Measurements from ENCODE around the gene LCN1. TPM values are rescaled to one million over a fixed set of nuclear protein-coding genes. Genes with fewer than 3 reads are reported as not detected.

LCN1 gene
- total RNA-seq, 5 donors from 2014 or later (not counting 1 experiment from before 2014, with no cell fraction given) = not detected

DNA sequence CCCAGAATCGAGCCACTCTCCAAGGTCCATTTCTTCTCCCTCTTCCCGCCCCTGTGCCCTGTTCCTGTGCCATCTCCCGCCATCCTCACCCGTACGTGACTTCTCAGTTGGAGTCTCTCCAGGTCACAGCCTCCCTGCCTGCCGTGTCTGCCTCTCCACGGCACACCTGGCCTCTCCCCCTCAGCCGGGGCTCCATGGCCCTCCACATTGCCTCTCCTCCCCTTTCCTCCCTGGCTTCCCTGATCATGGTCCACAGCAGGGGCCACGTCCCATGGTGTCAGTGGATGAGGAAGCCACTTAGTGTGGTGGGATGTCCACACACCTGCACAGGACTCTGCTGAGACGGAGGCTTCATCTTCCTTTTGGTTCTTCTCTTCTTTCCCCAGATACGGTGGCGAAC, 42.6 kb downstream of the LCN1 start:
- Mint-ChIP-seq H3K4me3 (no peak overlapping the region), H3K27me3 (peaks cover 13 to 39% of the 10 kb centered on the region in 2 donors), H3K4me1 (no peaks in the 10 kb centered on the region), H3K9me3 (peaks cover under 1 to 1% (median under 1%) of the 10 kb centered on the region in 3 donors), H3K36me3 (no peaks in the 10 kb centered on the region), H3K27ac (peak overlapping the region in 1 of 2 donors; percentile 19)
- Histone ChIP-seq H3K9me3 (no peaks in the 10 kb centered on the region), H3K27me3 (replicated peaks in 1 of 2; ENCODE audit: control insufficient read depth in 2 of 2, extremely low read depth in 1 of 2, insufficient read depth in 2 of 2, low read length in 1 of 2) (peaks cover 0 to 50% of the 10 kb centered on the region in 2 experiments), H3K27ac (ENCODE audit: low read length) (no peak overlapping the region), H3K4me1 (ENCODE audit: control insufficient read depth in 1 of 2, extremely low read depth in 1 of 2, insufficient read depth in 2 of 2, low read length in 2 of 2) (no peaks in the 10 kb centered on the region), H3K36me3 (ENCODE audit: control insufficient read depth in 2 of 2, extremely low read depth in 1 of 2, insufficient read depth in 1 of 2, low read length in 1 of 2) (no peaks in the 10 kb centered on the region), H3K4me3 (ENCODE audit: control insufficient read depth in 1 of 2, extremely low read depth in 1 of 2, low read length in 1 of 2) (no peak overlapping the region)
- POLR2A ChIA-PET = no interaction called here
- DNase-seq (peak in 1 of 35 experiments; percentile 16), ATAC-seq (replicated peaks in 1 of 4) (no peak)
- 78% methylated on average over 7 of the region's 12 CpGs for WGBS (ENCODE audit: insufficient coverage)
- CTCF ChIA-PET = no interaction called here

DNA sequence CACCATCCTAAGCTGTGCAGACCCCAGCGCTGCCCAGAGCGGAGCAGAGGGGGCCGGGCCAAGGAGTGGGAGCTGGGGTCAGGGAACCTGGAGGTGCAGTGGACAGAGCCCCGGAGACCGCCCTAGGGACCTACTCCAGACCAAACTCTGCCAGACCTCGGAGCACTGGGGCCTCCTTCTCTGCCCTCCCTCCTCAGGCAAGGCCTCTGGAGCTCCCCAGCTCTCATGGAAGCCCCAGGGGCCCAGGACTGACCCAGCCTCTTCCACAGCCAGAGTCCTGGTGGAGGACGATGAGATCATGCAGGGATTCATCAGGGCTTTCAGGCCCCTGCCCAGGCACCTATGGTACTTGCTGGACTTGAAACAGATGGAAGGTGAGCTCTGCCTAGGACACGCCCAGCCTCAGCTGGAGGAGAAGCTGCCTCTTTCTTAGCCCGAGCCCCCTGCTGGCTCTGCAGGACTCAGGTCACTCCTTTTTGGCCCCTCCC, 43.9 kb downstream of the LCN1 start:
- Mint-ChIP-seq H3K4me3 (no peak overlapping the region), H3K27ac (no peak overlapping the region), H3K27me3 (peaks cover 19 to 30% of the 10 kb centered on the region in 2 donors), H3K4me1 (no peaks in the 10 kb centered on the region), H3K36me3 (no peaks in the 10 kb centered on the region), H3K9me3 (peaks cover 8 to 9% (median 9%) of the 10 kb centered on the region in 3 donors)
- no peak overlapping the region for H3K4me3 ChIP-seq (ENCODE audit: control insufficient read depth in 1 of 2, extremely low read depth in 1 of 2, low read length in 1 of 2)
- H3K27ac ChIP-seq (ENCODE audit: low read length) = no peak overlapping the region
- H3K9me3 ChIP-seq = no peaks in the 10 kb centered on the region
- CTCF ChIA-PET = no interaction called here
- no peaks in the 10 kb centered on the region for H3K36me3 ChIP-seq (ENCODE audit: control insufficient read depth in 2 of 2, extremely low read depth in 1 of 2, insufficient read depth in 1 of 2, low read length in 1 of 2)
- peak in 1 of 35 experiments; percentile 12 for DNase-seq
- no peaks in the 10 kb centered on the region for H3K4me1 ChIP-seq (ENCODE audit: control insufficient read depth in 1 of 2, extremely low read depth in 1 of 2, insufficient read depth in 2 of 2, low read length in 2 of 2)
- no peak for ATAC-seq (replicated peaks in 1 of 4)
- H3K27me3 ChIP-seq (replicated peaks in 1 of 2; ENCODE audit: control insufficient read depth in 2 of 2, extremely low read depth in 1 of 2, insufficient read depth in 2 of 2, low read length in 1 of 2) = peaks cover 0 to 47% of the 10 kb centered on the region in 2 experiments
- 75% methylated on average over 5 of the region's 9 CpGs for WGBS (ENCODE audit: insufficient coverage)
- POLR2A ChIA-PET = no interaction called here

- WGBS (ENCODE audit: insufficient coverage) = 83% methylated on average over 7 of the region's 8 CpGs
- H3K4me3 Mint-ChIP-seq = no peak overlapping the region
- POLR2A ChIA-PET = no interaction called here
- no peaks in the 10 kb centered on the region for H3K4me1 Mint-ChIP-seq
- H3K36me3 ChIP-seq (ENCODE audit: control insufficient read depth in 2 of 2, extremely low read depth in 1 of 2, insufficient read depth in 1 of 2, low read length in 1 of 2) = no peaks in the 10 kb centered on the region
- H3K27ac ChIP-seq (ENCODE audit: low read length) = no peak overlapping the region
- H3K4me1 ChIP-seq (ENCODE audit: control insufficient read depth in 1 of 2, extremely low read depth in 1 of 2, insufficient read depth in 2 of 2, low read length in 2 of 2) = no peaks in the 10 kb centered on the region
- H3K9me3 ChIP-seq = no peaks in the 10 kb centered on the region
- CTCF ChIA-PET = no interaction called here
- no peak overlapping the region for H3K4me3 ChIP-seq (ENCODE audit: control insufficient read depth in 1 of 2, extremely low read depth in 1 of 2, low read length in 1 of 2)
- ATAC-seq (replicated peaks in 1 of 4) (no peak), DNase-seq (no peak)
- peaks cover 8 to 9% (median 9%) of the 10 kb centered on the region in 3 donors for H3K9me3 Mint-ChIP-seq
- peaks cover 17 to 30% of the 10 kb centered on the region in 2 donors for H3K27me3 Mint-ChIP-seq
- H3K36me3 Mint-ChIP-seq = no peaks in the 10 kb centered on the region
- H3K27ac Mint-ChIP-seq = no peak overlapping the region
- peaks cover 0 to 47% of the 10 kb centered on the region in 2 experiments for H3K27me3 ChIP-seq (replicated peaks in 1 of 2; ENCODE audit: control insufficient read depth in 2 of 2, extremely low read depth in 1 of 2, insufficient read depth in 2 of 2, low read length in 1 of 2)
Observed at GRCh38 chr9:135565636-135566035, 44.4 kb downstream of the LCN1 start.

GRCh38 chr9:135566552-135566951, 45.3 kb downstream of the LCN1 start:
- Histone ChIP-seq H3K9me3 (no peaks in the 10 kb centered on the region), H3K27me3 (replicated peaks in 1 of 2; ENCODE audit: control insufficient read depth in 2 of 2, extremely low read depth in 1 of 2, insufficient read depth in 2 of 2, low read length in 1 of 2) (peaks cover 0 to 42% of the 10 kb centered on the region in 2 experiments), H3K27ac (ENCODE audit: low read length) (no peak overlapping the region), H3K4me3 (ENCODE audit: control insufficient read depth in 1 of 2, extremely low read depth in 1 of 2, low read length in 1 of 2) (no peak overlapping the region), H3K36me3 (ENCODE audit: control insufficient read depth in 2 of 2, extremely low read depth in 1 of 2, insufficient read depth in 1 of 2, low read length in 1 of 2) (no peaks in the 10 kb centered on the region), H3K4me1 (ENCODE audit: control insufficient read depth in 1 of 2, extremely low read depth in 1 of 2, insufficient read depth in 2 of 2, low read length in 2 of 2) (no peaks in the 10 kb centered on the region)
- H3K9me3 Mint-ChIP-seq = peaks cover 8 to 9% (median 9%) of the 10 kb centered on the region in 3 donors
- ATAC-seq (replicated peaks in 1 of 4) = no peak
- no peak for DNase-seq
- H3K27me3 Mint-ChIP-seq = peaks cover 13 to 28% of the 10 kb centered on the region in 2 donors
- POLR2A ChIA-PET = no interaction called here
- no peak overlapping the region for H3K27ac Mint-ChIP-seq
- H3K36me3 Mint-ChIP-seq = no peaks in the 10 kb centered on the region
- CTCF ChIA-PET = interaction anchor here in 1 of 2 donors (0.7 kb wide), 1 partner anchor 25 kb away, joined by 3 read pairs; no protein-coding TSS in a partner anchor
- H3K4me3 Mint-ChIP-seq = no peak overlapping the region
- no peaks in the 10 kb centered on the region for H3K4me1 Mint-ChIP-seq
- 41% methylated on average over 4 of the region's 10 CpGs for WGBS (ENCODE audit: insufficient coverage)

DNA sequence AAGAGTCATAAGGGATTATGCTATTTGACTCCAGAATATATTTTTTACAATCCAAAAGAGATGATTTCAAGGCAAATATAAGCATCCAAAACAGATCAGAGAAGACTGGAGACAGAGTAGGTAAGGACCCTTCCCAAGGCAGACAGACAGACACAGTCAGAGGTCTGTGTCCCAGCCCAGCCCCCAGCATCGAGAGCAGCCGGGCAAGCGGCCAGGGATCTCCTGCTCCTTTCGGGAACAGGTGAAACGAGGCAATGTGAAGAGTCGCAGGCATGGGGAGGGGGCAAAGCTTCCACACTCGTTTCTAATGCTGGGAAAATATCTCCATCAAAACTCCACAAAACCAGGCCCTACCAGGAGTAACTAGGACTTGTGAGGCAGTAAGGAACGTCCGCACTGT, 46.1 kb downstream of the LCN1 start:
- peaks cover 0 to 34% of the 10 kb centered on the region in 2 experiments for H3K27me3 ChIP-seq (replicated peaks in 1 of 2; ENCODE audit: control insufficient read depth in 2 of 2, extremely low read depth in 1 of 2, insufficient read depth in 2 of 2, low read length in 1 of 2)
- ChIA-PET CTCF (interaction anchor here in 1 of 2 donors (0.7 kb wide), 1 partner anchor 25 kb away, joined by 3 read pairs; no protein-coding TSS in a partner anchor), POLR2A (no interaction called here)
- Mint-ChIP-seq H3K36me3 (no peaks in the 10 kb centered on the region), H3K4me3 (no peak overlapping the region), H3K9me3 (peaks cover 8 to 9% (median 9%) of the 10 kb centered on the region in 3 donors), H3K4me1 (no peaks in the 10 kb centered on the region), H3K27ac (no peak overlapping the region), H3K27me3 (peaks cover 13 to 28% of the 10 kb centered on the region in 2 donors)
- H3K4me3 ChIP-seq (ENCODE audit: control insufficient read depth in 1 of 2, extremely low read depth in 1 of 2, low read length in 1 of 2) = no peak overlapping the region
- H3K9me3 ChIP-seq = no peaks in the 10 kb centered on the region
- H3K36me3 ChIP-seq (ENCODE audit: control insufficient read depth in 2 of 2, extremely low read depth in 1 of 2, insufficient read depth in 1 of 2, low read length in 1 of 2) = no peaks in the 10 kb centered on the region
- no peaks in the 10 kb centered on the region for H3K4me1 ChIP-seq (ENCODE audit: control insufficient read depth in 1 of 2, extremely low read depth in 1 of 2, insufficient read depth in 2 of 2, low read length in 2 of 2)
- no peak for DNase-seq
- 68% methylated on average over 9 of the region's 9 CpGs for WGBS (ENCODE audit: insufficient coverage)
- ATAC-seq (replicated peaks in 1 of 4) = no peak
- H3K27ac ChIP-seq (ENCODE audit: low read length) = no peak overlapping the region

DNA sequence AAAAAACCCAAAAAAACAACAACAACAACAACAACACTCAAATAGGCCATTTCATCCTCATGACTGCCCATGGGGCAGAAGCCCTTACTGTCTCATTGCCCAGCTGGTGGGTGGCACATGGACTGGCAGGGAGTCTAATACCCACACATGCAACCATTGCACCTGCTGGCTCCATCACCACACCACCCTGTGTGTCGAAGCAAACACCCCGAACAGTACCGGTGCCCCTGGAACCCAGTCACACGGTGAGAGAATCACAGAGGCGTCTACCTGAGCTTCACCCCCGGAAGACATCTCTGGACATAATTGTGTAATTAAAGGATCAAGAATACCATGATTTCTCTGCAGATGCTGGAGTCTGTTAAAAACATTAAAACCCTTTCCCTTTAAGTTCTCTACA, 46.8 kb downstream of the LCN1 start:
- Mint-ChIP-seq H3K36me3 (no peaks in the 10 kb centered on the region), H3K4me1 (no peaks in the 10 kb centered on the region), H3K27ac (no peak overlapping the region), H3K4me3 (no peak overlapping the region), H3K9me3 (peaks cover 8 to 9% (median 9%) of the 10 kb centered on the region in 3 donors), H3K27me3 (peaks cover 13 to 24% of the 10 kb centered on the region in 2 donors)
- Histone ChIP-seq H3K27me3 (replicated peaks in 1 of 2; ENCODE audit: control insufficient read depth in 2 of 2, extremely low read depth in 1 of 2, insufficient read depth in 2 of 2, low read length in 1 of 2) (peaks cover 0 to 28% of the 10 kb centered on the region in 2 experiments), H3K9me3 (no peaks in the 10 kb centered on the region), H3K27ac (ENCODE audit: low read length) (no peak overlapping the region), H3K4me3 (ENCODE audit: control insufficient read depth in 1 of 2, extremely low read depth in 1 of 2, low read length in 1 of 2) (no peak overlapping the region), H3K4me1 (ENCODE audit: control insufficient read depth in 1 of 2, extremely low read depth in 1 of 2, insufficient read depth in 2 of 2, low read length in 2 of 2) (no peaks in the 10 kb centered on the region), H3K36me3 (ENCODE audit: control insufficient read depth in 2 of 2, extremely low read depth in 1 of 2, insufficient read depth in 1 of 2, low read length in 1 of 2) (no peaks in the 10 kb centered on the region)
- DNase-seq = no peak
- CTCF ChIA-PET = no interaction called here
- POLR2A ChIA-PET = interaction anchor here in 1 of 2 donors (0.6 kb wide), 1 partner anchor 105 kb away, joined by 6 read pairs; no protein-coding TSS in a partner anchor
- ATAC-seq (replicated peaks in 1 of 4) = no peak
- no CpG with 5 or more reads among the region's 6 CpGs for WGBS (ENCODE audit: insufficient coverage)
